Body of pancreas (tissue), 4 donors: ENCODE results near the gene GPX7. TPM values are rescaled to one million over a fixed set of nuclear protein-coding genes. Genes with fewer than 3 reads are reported as not detected.

ENCODE experiments used
- ATAC-seq: fragments of 150-250 bp; one replicate; pipeline ENCODE4 v1.9.1; 2016
- DNase-seq, 4 donors: peaks; one replicate each; pipeline ENCODE4 v3.0.0-alpha.2; 2019
- H3K27ac ChIP-seq, 4 donors: fragments of 200-600 bp; sonication (generic); 1 replicate in 3 of 4; 2 replicates in 1 of 4; pipeline versions ENCODE4 v1.5.1 to v1.6.1; 2016 to 2019; ENCODE audit warnings: mild to moderate bottlenecking in 1 of 4, mixed read lengths in 1 of 4, moderate library complexity in 1 of 4
- H3K27me3 ChIP-seq, 2 donors: fragments of 200-600 bp; sonication (generic); one replicate each; pipeline ENCODE4 v1.6.0; 2016; ENCODE audit warnings: mild to moderate bottlenecking in 1 of 2
- H3K36me3 ChIP-seq, 2 donors: fragments of 200-600 bp; sonication (generic); replicated peaks in 1 of 2; 2 replicates each; pipeline ENCODE4 v1.5.1; 2016; ENCODE audit warnings: low read depth in 2 of 2; ENCODE audit not compliant: insufficient read depth in 1 of 2
- H3K4me1 ChIP-seq: fragments of 200-600 bp; sonication (generic); one replicate; pipeline ENCODE4 v1.6.0; 2016
- H3K4me3 ChIP-seq, 2 donors: fragments of 200-600 bp; sonication (generic); 1 replicate in 1 of 2; 2 replicates in 1 of 2; pipeline ENCODE4 v1.5.1; 2016 to 2019
- H3K9me3 ChIP-seq, 3 donors: fragments of 200-600 bp; sonication (generic); 1 replicate in 2 of 3; 2 replicates in 1 of 3; pipeline ENCODE4 v1.5.1; 2016
- POLR2A ChIP-seq, 3 donors: fragments of 450-650 bp; IDR thresholded peaks; one replicate each; pipeline ENCODE4 v1.6.1; 2016; ENCODE audit warnings: antibody characterized with exemption in 3 of 3, mild to moderate bottlenecking in 2 of 3
- WGBS, 2 donors: methylation state at CpG; one replicate each; pipeline ENCODE4 v1.1.5; 2017; 5-methylcytosine and 5-hydroxymethylcytosine counted together
- intact Hi-C: fragments of 100-400 bp; cut with DNase I; formaldehyde crosslinking; loops from one replicate; pipeline ENCODE4 v1.15.1; 2023
- total RNA-seq, 2 donors: library from RNA; depleted of rRNA; stranded (reverse); fragments of >200 nt; gene quantifications; one replicate each; pipeline ENCODE4 v1.1.0, GENCODE V29; 2016
- TF ChIP-seq, protein P1 (sequence below), 7 experiments: fragments of 450-650 bp in 4 of 7; fragments of 200-600 bp in 3 of 7; sonication (generic) in 3 of 7; IDR thresholded peaks; one replicate each; pipeline ENCODE4 v1.5.1; 2016 to 2019; ENCODE audit warnings: antibody characterized with exemption in 7 of 7

Gene GPX7
- total RNA-seq, 2 donors from 2014 or later: 9.6 to 22.1 TPM

- Histone ChIP-seq H3K36me3 (no peaks in the 10 kb centered on the region), H3K4me1 (no peaks in the 10 kb centered on the region), H3K4me3 (no peak overlapping the region), H3K9me3 (no peaks in the 10 kb centered on the region), H3K27ac (no peak overlapping the region), H3K27me3 (no peaks in the 10 kb centered on the region)
- ATAC-seq (no peak), DNase-seq (no peak)
- 59% methylated on average over 5 of the region's 5 CpGs for WGBS, 2 donors
- intact Hi-C loops: no loop called here
- TF ChIP-seq, protein P1, sequence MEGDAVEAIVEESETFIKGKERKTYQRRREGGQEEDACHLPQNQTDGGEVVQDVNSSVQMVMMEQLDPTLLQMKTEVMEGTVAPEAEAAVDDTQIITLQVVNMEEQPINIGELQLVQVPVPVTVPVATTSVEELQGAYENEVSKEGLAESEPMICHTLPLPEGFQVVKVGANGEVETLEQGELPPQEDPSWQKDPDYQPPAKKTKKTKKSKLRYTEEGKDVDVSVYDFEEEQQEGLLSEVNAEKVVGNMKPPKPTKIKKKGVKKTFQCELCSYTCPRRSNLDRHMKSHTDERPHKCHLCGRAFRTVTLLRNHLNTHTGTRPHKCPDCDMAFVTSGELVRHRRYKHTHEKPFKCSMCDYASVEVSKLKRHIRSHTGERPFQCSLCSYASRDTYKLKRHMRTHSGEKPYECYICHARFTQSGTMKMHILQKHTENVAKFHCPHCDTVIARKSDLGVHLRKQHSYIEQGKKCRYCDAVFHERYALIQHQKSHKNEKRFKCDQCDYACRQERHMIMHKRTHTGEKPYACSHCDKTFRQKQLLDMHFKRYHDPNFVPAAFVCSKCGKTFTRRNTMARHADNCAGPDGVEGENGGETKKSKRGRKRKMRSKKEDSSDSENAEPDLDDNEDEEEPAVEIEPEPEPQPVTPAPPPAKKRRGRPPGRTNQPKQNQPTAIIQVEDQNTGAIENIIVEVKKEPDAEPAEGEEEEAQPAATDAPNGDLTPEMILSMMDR (IDR thresholded peaks at IDR 0.05): no peak
- no peak for TF ChIP-seq POLR2A (IDR thresholded peaks at IDR 0.05)
These were observed 34.2 kb upstream of the GPX7 start for GRCh38 chr1:52567943-52568342.

DNA sequence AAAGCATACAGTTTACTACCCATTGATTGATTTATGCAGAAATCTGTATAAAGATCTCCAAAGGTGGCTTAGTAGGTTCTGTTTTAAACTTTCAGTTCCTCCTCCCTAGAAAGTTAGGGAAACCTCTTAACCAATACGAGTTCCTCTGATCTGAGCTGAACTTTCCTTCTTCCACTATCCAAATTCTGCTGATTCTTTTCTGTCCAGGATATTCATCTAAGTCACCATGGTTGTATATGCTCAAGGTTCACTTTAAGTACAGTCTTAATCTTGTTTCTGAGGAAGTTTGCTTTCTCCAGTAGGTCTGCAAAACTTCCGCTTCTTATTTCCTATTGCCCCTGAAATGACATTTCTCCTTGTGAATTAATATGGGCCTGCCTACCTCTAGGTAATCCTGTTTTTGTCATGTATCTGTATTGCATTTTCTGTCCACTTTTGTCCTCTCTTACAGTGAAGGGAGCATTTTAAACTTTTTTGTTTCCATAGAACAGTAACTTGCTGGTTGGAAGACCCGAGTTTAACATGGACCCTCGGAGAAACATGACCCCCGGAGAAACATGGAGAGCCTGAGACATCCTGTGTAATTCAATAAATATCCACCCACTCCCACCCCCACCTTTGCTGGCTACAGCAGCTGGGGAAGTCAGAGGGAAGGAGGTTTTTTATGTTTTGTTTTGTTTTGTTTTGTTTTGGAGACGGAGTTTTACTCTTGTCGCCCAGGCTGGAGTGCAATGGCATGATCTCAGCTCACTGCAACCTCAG is 32.5 kb upstream of the GPX7 start:
- no peaks in the 10 kb centered on the region for H3K9me3 ChIP-seq
- H3K4me1 ChIP-seq: no peaks in the 10 kb centered on the region
- ATAC-seq (no peak), DNase-seq (no peak)
- intact Hi-C loops: no loop called here
- WGBS, 2 donors: 53 to 55% methylated on average over 7 of the region's 7 CpGs
- no peaks in the 10 kb centered on the region for H3K36me3 ChIP-seq
- TF ChIP-seq, protein P1 (IDR thresholded peaks at IDR 0.05): no peak
- TF ChIP-seq POLR2A (IDR thresholded peaks at IDR 0.05): no peak
- H3K4me3 ChIP-seq: no peak overlapping the region
- no peaks in the 10 kb centered on the region for H3K27me3 ChIP-seq
- no peak overlapping the region for H3K27ac ChIP-seq

DNA sequence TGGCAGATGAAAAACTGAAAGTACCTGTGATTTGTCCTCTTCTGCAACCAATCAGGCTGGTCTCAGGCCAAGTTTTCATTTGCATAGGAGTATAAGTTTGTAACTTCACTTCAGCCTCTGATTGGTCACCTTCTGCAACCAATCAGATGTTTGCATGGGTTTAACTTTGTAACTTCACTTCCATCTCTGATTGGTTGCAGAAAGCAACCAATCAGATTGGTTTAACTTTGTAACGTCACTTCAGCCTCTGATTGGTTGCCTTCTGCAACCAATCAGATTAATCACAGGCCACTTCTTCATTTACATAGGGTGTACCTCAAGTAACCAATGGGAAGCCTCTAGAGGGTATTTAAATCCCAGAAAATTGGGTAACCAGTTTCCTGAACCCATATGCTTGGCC is 30.4 kb upstream of the GPX7 start:
- Histone ChIP-seq H3K27me3 (no peaks in the 10 kb centered on the region), H3K4me3 (no peak overlapping the region), H3K36me3 (no peaks in the 10 kb centered on the region), H3K4me1 (no peaks in the 10 kb centered on the region), H3K9me3 (no peaks in the 10 kb centered on the region), H3K27ac (no peak overlapping the region)
- ATAC-seq (no peak), DNase-seq (no peak)
- TF ChIP-seq POLR2A (IDR thresholded peaks at IDR 0.05): no peak
- TF ChIP-seq, protein P1 (IDR thresholded peaks at IDR 0.05): no peak
- WGBS, 2 donors: 44 to 58% methylated on average over 1 of the region's 1 CpG
- intact Hi-C loops: no loop called here

DNA sequence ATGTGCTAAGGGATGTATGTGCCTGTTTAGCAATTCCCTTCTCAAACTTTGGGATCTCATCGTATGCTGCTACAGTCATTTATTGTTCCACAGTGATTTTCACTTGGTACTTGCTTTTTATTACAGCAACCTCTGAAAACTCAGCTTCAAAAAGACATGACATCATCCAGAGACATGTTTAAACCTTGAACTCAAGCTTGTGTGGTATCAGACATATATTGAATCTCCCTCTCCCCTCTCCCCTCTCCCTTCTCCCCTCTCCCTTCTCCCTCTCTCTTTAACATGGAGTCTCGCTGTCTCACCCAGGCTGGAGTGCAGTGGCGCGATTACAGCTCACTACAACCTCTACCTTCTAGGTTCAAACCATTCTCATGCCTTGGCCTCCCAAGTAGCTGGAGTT is 29.8 kb upstream of the GPX7 start:
- no peaks in the 10 kb centered on the region for H3K27me3 ChIP-seq

More for the DNA sequence above, 29.8 kb upstream of the GPX7 start:
- no peak overlapping the region for H3K4me3 ChIP-seq
- intact Hi-C loops: no loop called here
- ATAC-seq: no peak
- H3K27ac ChIP-seq: no peak overlapping the region
- no peaks in the 10 kb centered on the region for H3K36me3 ChIP-seq
- no peaks in the 10 kb centered on the region for H3K9me3 ChIP-seq
- H3K4me1 ChIP-seq: no peaks in the 10 kb centered on the region
- TF ChIP-seq POLR2A (IDR thresholded peaks at IDR 0.05): no peak
- TF ChIP-seq, protein P1 (IDR thresholded peaks at IDR 0.05): no peak
- no peak for DNase-seq
- WGBS, 2 donors: 85 to 94% methylated on average over 4 of the region's 4 CpGs
